Dermis blood vessel endothelial cell (primary cell): Measurements from ENCODE around the gene CNTNAP3. TPM values are rescaled to one million over a fixed set of nuclear protein-coding genes. Genes with fewer than 3 reads are reported as not detected.
"Not testable (repeated sequence)": the region's sequence is repeated elsewhere in the genome, so short reads cannot be mapped to it uniquely, and the experiment has no call there.

Source experiments
- DNase-seq: peaks from one replicate; pipeline ENCODE4 v3.0.0; 2010
- total RNA-seq: library from RNA; depleted of rRNA; stranded (reverse); fragments of >200 nt; gene quantifications from 2 replicates; pipeline ENCODE4 v1.2.3, GENCODE V29; 2014

CNTNAP3 gene
- total RNA-seq, result 57.2 and 87.2 TPM in 2 replicates

GRCh38 chr9:39287980-39288379, at the start of gene CNTNAP3:
CNTNAP3 (minus strand) TSS chr9:39288167; CDS start chr9:39288064, 103 bp downstream.
- DNase-seq, result peak; percentile 37

GRCh38 chr9:39279995-39280394, 8.0 kb downstream of the CNTNAP3 start:
- not testable (repeated sequence) for DNase-seq

GRCh38 chr9:39242513-39242912, 45.5 kb downstream of the CNTNAP3 start:
- not testable (repeated sequence) for DNase-seq

GRCh38 chr9:39232130-39232991, 55.6 kb downstream of the CNTNAP3 start:
- not testable (repeated sequence) for DNase-seq

GRCh38 chr9:39215976-39216375, 72.0 kb downstream of the CNTNAP3 start:
- not testable (repeated sequence) for DNase-seq

- not testable (repeated sequence) for DNase-seq
Measured at GRCh38 chr9:39209773-39210172, 78.2 kb downstream of the CNTNAP3 start.

- DNase-seq, result not testable (repeated sequence)
Measured at GRCh38 chr9:39206643-39207042, 81.3 kb downstream of the CNTNAP3 start.

GRCh38 chr9:39205842-39206241, 82.1 kb downstream of the CNTNAP3 start:
- DNase-seq, result not testable (repeated sequence)

GRCh38 chr9:39200412-39200811, 87.6 kb downstream of the CNTNAP3 start:
- not testable (repeated sequence) for DNase-seq

GRCh38 chr9:39198000-39198709, 89.8 kb downstream of the CNTNAP3 start:
- not testable (repeated sequence) for DNase-seq

GRCh38 chr9:39171370-39171769, 116.6 kb downstream of the CNTNAP3 start:
- DNase-seq, result not testable (repeated sequence)

GRCh38 chr9:39157714-39158113, 130.3 kb downstream of the CNTNAP3 start:
- DNase-seq, result not testable (repeated sequence)

- not testable (repeated sequence) for DNase-seq
Measured at GRCh38 chr9:39132826-39133552, 155.0 kb downstream of the CNTNAP3 start.

- DNase-seq, result not testable (repeated sequence)
Measured at GRCh38 chr9:39121401-39121800, 166.6 kb downstream of the CNTNAP3 start.

- peak; percentile 5 for DNase-seq
Measured at GRCh38 chr9:39111746-39112145, 176.2 kb downstream of the CNTNAP3 start.

GRCh38 chr9:39108145-39108544, 179.8 kb downstream of the CNTNAP3 start:
- no peak for DNase-seq

- not testable (repeated sequence) for DNase-seq
Measured at GRCh38 chr9:39097208-39097607, 190.8 kb downstream of the CNTNAP3 start.

GRCh38 chr9:39085311-39085710, 202.7 kb downstream of the CNTNAP3 start:
- not testable (repeated sequence) for DNase-seq

GRCh38 chr9:39082574-39082973, 205.4 kb downstream of the CNTNAP3 start:
- DNase-seq, result not testable (repeated sequence)

- DNase-seq, result not testable (repeated sequence)
Measured at GRCh38 chr9:39080081-39080480, 207.9 kb downstream of the CNTNAP3 start.

- peak; percentile 61 for DNase-seq
Measured at GRCh38 chr9:39078621-39079256, 209.2 kb downstream of the CNTNAP3 start.

GRCh38 chr9:39073537-39073936, 214.4 kb downstream of the CNTNAP3 start:
- not testable (repeated sequence) for DNase-seq
